HCT116 (cell line): Measurements from ENCODE around the gene FMO4. TPM values are rescaled to one million over a fixed set of nuclear protein-coding genes. Genes with fewer than 3 reads are reported as not detected.

Experiments
- ATAC-seq: fragments of 200-7000 bp; cut with Tn5 transposase; 2 replicates; pipeline ENCODE4 v1.9.1; 2020; ENCODE audit warnings: mild to moderate bottlenecking, moderate library complexity
- BruUV-seq: library from RNA; stranded (reverse); fragments of 400-500 nt; replicated peaks from 2 replicates; lab custom pipeline; 2021; lab: Mats Ljungman, UMichigan
- CTCF ChIA-PET: fragments of 300-600 bp; sonication (Branson Sonifier 250); formaldehyde crosslinking; loops from one replicate; lab custom pipeline; 2021; ENCODE audit warnings: antibody characterized with exemption; lab: Charles Lee
- POLR2A ChIA-PET: fragments of 300-600, 350-600 bp; sonication (Branson Sonifier 250); formaldehyde crosslinking; loops from one replicate; lab custom pipeline; 2021; ENCODE audit warnings: antibody characterized with exemption; lab: Charles Lee
- RAD21 ChIA-PET, 2 experiments: fragments of 300-600 bp; sonication (Branson Sonifier 250); formaldehyde crosslinking; loops; one replicate each; lab custom pipeline; 2023; ENCODE audit warnings: low total read pairs in 2 of 2; ENCODE audit not compliant: uncharacterized antibody in 2 of 2, unreplicated experiment in 2 of 2, low non-redundant PET in 1 of 2; lab: Charles Lee
- DNase-seq: peaks from one replicate; pipeline ENCODE4 v3.0.0-alpha.2; 2010; ENCODE audit warnings: low read depth, low spot score
- H2AFZ ChIP-seq: fragments of 200-600 bp; shearing (Covaris generic), sonication (generic); 2 replicates; pipeline ENCODE4 v1.6.1; 2017; ENCODE audit warnings: low read depth, mixed run types, mixed read lengths, antibody characterized with exemption, low read length; ENCODE audit not compliant: poor library complexity, severe bottlenecking
- H3K27ac ChIP-seq: 2 replicates; pipeline ENCODE4 v1.5.1; 2012; ENCODE audit warnings: low read depth, low read length
- H3K27me3 ChIP-seq: fragments of 200-600 bp; sonication (generic); 2 replicates; pipeline ENCODE4 v1.6.1; 2016; ENCODE audit warnings: mixed run types, low read length, mixed read lengths; ENCODE audit not compliant: insufficient read depth
- H3K36me3 ChIP-seq, 2 experiments: fragments of 200-500 bp in 1 of 2; fragments of 200-600 bp in 1 of 2; sonication (Bioruptor generic) in 1 of 2; sonication (generic) in 1 of 2; 2 replicates each; pipeline versions ENCODE4 v1.5.1 to v1.6.1; 2014 to 2016; ENCODE audit warnings: low read length in 2 of 2, inconsistent platforms in 1 of 2, mixed read lengths in 1 of 2, mixed run types in 1 of 2; ENCODE audit not compliant: insufficient read depth in 2 of 2, control insufficient read depth in 1 of 2
- H3K4me1 ChIP-seq, 2 experiments: fragments of 200-600 bp in 1 of 2; sonication (generic) in 1 of 2; 2 replicates each; pipeline versions ENCODE4 v1.5.1 to v1.6.1; 2012 to 2017; ENCODE audit warnings: low read length in 2 of 2, inconsistent platforms in 1 of 2, mild to moderate bottlenecking in 1 of 2, mixed read lengths in 1 of 2, mixed run types in 1 of 2, moderate library complexity in 1 of 2; ENCODE audit not compliant: insufficient read depth in 2 of 2, control insufficient read depth in 1 of 2
- H3K4me2 ChIP-seq: fragments of 200-600 bp; sonication (generic); 2 replicates; pipeline ENCODE4 v1.6.1; 2017; ENCODE audit warnings: mixed run types, low read length, mixed read lengths
- H3K4me3 ChIP-seq, 2 experiments: fragments of 200-600 bp in 1 of 2; sonication (generic) in 1 of 2; replicated peaks in 1 of 2; 2 replicates each; pipeline ENCODE4 v1.5.1; 2011 to 2016; ENCODE audit warnings: low read length in 2 of 2, control low read depth in 1 of 2, low read depth in 1 of 2, mild to moderate bottlenecking in 1 of 2, mixed read lengths in 1 of 2, mixed run types in 1 of 2
- H3K79me2 ChIP-seq: fragments of 200-600 bp; sonication (generic); 2 replicates; pipeline ENCODE4 v1.6.1; 2017; ENCODE audit warnings: mild to moderate bottlenecking, mixed run types, low read length, moderate library complexity, mixed read lengths; ENCODE audit not compliant: insufficient read depth
- H3K9ac ChIP-seq: fragments of 200-600 bp; sonication (generic); 2 replicates; pipeline ENCODE4 v1.6.1; 2016; ENCODE audit warnings: low read length, mixed read lengths
- H3K9me2 ChIP-seq: fragments of 200-600 bp; sonication (generic), shearing (Covaris generic); 2 replicates; pipeline ENCODE4 v1.6.1; 2017; ENCODE audit warnings: mixed run types, mild to moderate bottlenecking, moderate library complexity; ENCODE audit not compliant: insufficient read depth
- H3K9me3 ChIP-seq, 2 experiments: fragments of 200-500 bp in 1 of 2; fragments of 200-600 bp in 1 of 2; sonication (Bioruptor generic) in 1 of 2; sonication (generic) in 1 of 2; 2 replicates each; pipeline ENCODE4 v1.6.1; 2014 to 2017; ENCODE audit warnings: low read length in 2 of 2, mixed read lengths in 2 of 2, inconsistent platforms in 1 of 2, low read depth in 1 of 2, mild to moderate bottlenecking in 1 of 2, mixed run types in 1 of 2, moderate library complexity in 1 of 2; ENCODE audit not compliant: control insufficient read depth in 1 of 2, insufficient read depth in 1 of 2
- H4K20me1 ChIP-seq: fragments of 200-600 bp; sonication (generic), shearing (Covaris generic); 2 replicates; pipeline ENCODE4 v1.6.1; 2017; ENCODE audit warnings: mixed run types, mild to moderate bottlenecking, moderate library complexity; ENCODE audit not compliant: insufficient read depth
- ATF3 ChIP-seq: IDR thresholded peaks from 2 replicates; pipeline ENCODE4 v1.6.1; 2012
- EGR1 ChIP-seq: IDR thresholded peaks from 2 replicates; pipeline ENCODE4 v1.6.1; 2012; ENCODE audit warnings: low read depth
- ELF1 ChIP-seq: IDR thresholded peaks from 2 replicates; pipeline ENCODE4 v1.6.1; 2012; ENCODE audit warnings: low read depth, borderline replicate concordance
- EZH2 ChIP-seq: fragments of 200-600 bp; sonication (generic); IDR thresholded peaks from 2 replicates; pipeline ENCODE4 v1.6.1; 2017; ENCODE audit warnings: antibody characterized with exemption, mixed run types
- EZH2phosphoT487 ChIP-seq: fragments of 200-600 bp; IDR thresholded peaks from 2 replicates; pipeline ENCODE4 v1.6.1; 2018; ENCODE audit warnings: antibody characterized with exemption, borderline replicate concordance
- FOSL1 ChIP-seq: IDR thresholded peaks from 2 replicates; pipeline ENCODE4 v1.6.1; 2012; ENCODE audit warnings: low read depth
- REST ChIP-seq: IDR thresholded peaks from 2 replicates; pipeline ENCODE4 v1.6.1; 2012; ENCODE audit warnings: low read depth
- SIN3A ChIP-seq: IDR thresholded peaks from 2 replicates; pipeline ENCODE4 v1.6.1; 2012; ENCODE audit warnings: low read depth
- SRF ChIP-seq: IDR thresholded peaks from 2 replicates; pipeline ENCODE4 v1.6.1; 2012; ENCODE audit warnings: low read depth
- ZNF274 ChIP-seq: fragments of 200-500 bp; sonication (Bioruptor generic); IDR thresholded peaks from 2 replicates; pipeline ENCODE4 v1.6.1; 2014; ENCODE audit warnings: mild to moderate bottlenecking, low read depth, low read length, inconsistent platforms
- intact Hi-C: fragments of 100-400 bp; cut with micrococcal nuclease; formaldehyde crosslinking; loops from 2 replicates; pipeline ENCODE4 v1.10.0; 2022
- total RNA-seq: library from RNA; stranded (reverse); gene quantifications from one replicate; pipeline ENCODE4 v1.2.1, GENCODE V29; 2021; ENCODE audit not compliant: unreplicated experiment

Gene FMO4
- total RNA-seq, 1 experiment from 2014 or later: 1.4 TPM

GRCh38 chr1:171345536-171345935, 31.6 kb downstream of the FMO4 start:
- no peak overlapping the region for H3K4me2 ChIP-seq
- TF ChIP-seq FOSL1 (no peak), ZNF274 (no peak), EGR1 (no peak), ATF3 (no peak), ELF1 (no peak), EZH2 (no peak), EZH2phosphoT487 (no peak), REST (no peak), SIN3A (no peak), SRF (no peak)
- no peaks in the 10 kb centered on the region for H3K4me1 ChIP-seq
- H2AFZ ChIP-seq: no peak overlapping the region
- no peaks in the 10 kb centered on the region for H3K9me3 ChIP-seq
- no peaks in the 10 kb centered on the region for H3K79me2 ChIP-seq
- ChIA-PET RAD21 (no interaction called here), CTCF (no interaction called here), POLR2A (no interaction called here)
- no peaks in the 10 kb centered on the region for H3K9me2 ChIP-seq
- no peak for DNase-seq
- ATAC-seq: no peak
- intact Hi-C loops: no loop called here
- H3K9ac ChIP-seq: no peak overlapping the region
- no peaks in the 10 kb centered on the region for H3K36me3 ChIP-seq
- no peak overlapping the region for H3K4me3 ChIP-seq
- BruUV-seq: no TSS peak
- H4K20me1 ChIP-seq: no peaks in the 10 kb centered on the region
- no peak overlapping the region for H3K27ac ChIP-seq
- no peaks in the 10 kb centered on the region for H3K27me3 ChIP-seq
